ENCODE data around the gene B4GALT5. TPM values are rescaled to one million over a fixed set of nuclear protein-coding genes. Genes with fewer than 3 reads are reported as not detected.
"Not testable (repeated sequence)": the region's sequence is repeated elsewhere in the genome, so short reads cannot be mapped to it uniquely, and the experiment has no call there.

The B4GALT5 gene
- total RNA-seq, 1 experiment from 2014 or later, result 13.3 TPM

- no peak for DNase-seq (ENCODE audit: low spot score)
These were observed 16.1 kb upstream of the B4GALT5 start for GRCh38 chr20:49729780-49730179.

DNA sequence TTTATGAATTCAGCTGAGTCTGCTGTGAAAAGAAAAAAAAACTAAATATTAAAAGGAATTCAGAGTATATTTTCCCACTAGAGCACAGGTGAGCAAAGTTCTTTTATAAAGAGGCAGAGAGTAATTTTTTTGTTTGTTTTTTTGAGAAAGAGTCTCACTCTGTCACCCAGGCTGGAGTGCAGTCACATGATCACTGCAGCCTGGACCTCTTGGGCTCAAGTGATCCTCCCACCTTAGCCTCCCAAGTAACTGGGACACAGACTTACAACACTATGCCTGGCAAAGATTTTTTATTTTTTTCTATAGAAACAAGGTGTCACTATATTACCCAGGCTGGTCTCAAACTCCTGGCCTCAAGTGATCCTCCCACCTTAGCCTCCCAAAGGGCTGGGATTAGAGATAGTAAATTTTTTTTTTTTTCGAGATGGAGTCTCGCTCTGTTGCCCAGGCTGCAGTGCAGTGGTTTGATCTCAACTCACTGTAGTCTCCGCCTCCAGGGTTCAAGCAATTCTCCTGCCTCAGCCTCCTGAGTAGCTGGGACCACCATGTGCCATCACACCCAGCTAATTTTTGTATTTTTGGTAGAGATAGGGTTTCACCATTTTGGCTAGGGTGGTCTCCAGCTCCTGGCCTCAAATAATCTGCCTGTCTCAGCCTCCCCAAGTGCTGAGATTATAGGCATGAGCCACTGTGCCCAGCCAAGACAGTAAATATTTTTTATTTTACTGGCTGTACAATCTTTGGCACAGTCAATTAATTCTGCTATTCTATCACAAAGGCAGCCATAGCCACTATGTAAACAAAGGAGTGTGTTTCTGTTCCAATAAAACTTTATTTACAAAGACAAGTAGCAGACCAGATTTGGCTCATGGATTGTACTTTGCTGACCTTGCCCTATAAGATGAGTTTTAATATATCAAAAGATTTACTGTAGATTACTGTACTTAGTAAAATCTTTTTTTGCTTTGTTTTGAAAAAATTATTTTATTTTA, 14.5 kb upstream of the B4GALT5 start:
- no peak for DNase-seq (ENCODE audit: low spot score)

GRCh38 chr20:49727478-49727877, 13.8 kb upstream of the B4GALT5 start:
- DNase-seq (ENCODE audit: low spot score), result no peak

DNA sequence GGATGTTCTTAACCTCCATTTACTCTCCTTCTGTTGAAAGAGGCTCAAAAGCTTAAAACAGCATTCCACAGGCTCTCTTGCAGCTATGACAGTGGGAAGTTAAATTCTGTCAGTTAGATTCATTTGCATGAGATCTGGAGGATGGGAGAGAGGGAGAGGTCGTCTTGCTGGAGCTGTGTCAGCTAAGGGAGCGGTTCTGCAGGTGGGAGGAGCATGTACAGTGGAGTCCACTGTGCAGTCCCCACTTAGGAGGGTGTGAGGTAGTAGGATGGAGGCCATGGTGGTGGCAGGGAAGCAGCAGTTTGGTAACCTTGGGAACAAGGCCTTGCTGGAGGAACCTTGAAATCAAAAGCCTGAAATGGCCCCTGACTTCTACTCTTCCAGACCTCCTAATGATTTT, 12.0 kb upstream of the B4GALT5 start:
- DNase-seq (ENCODE audit: low spot score), result no peak

GRCh38 chr20:49725224-49725606, 11.5 kb upstream of the B4GALT5 start:
- DNase-seq (ENCODE audit: low spot score), result not testable (repeated sequence)

DNA sequence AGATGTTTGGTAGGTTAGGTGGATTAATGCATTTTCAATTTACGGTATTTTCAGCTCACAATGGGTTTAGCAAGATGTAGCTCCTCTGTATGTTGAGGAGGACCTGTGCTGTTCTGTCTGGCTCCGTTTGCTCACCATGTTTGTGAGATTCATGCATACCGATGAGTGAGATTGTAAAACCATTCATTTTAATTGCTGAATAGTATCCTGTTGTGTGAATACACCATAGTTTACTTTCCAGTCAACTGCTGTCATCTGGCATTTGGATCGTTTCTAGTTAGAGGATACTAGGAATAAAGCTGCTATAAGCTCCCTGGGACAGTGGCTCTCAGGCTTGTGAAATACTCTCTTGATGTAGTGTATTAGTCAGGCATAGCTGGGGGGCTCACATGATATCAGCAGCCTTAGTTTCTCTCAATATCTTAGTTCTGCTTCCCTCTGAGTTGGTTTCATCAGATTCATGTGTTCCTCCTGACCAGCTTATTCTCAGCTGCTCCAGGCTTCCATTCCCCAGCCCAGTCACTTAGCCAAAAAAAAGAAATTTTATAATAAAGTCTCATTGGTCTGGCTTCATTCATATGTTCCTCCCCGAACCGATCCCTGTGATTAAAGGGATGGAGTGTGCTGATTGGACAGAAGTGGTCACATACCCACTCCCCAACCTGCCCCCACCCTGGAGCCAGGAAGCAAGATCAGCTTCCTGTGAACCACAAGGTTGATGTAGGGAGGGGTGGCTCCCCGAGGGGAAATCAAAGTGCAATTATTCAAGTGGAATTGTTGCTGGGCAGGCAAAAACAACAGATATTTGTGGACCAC, 10.9 kb upstream of the B4GALT5 start:
- peak; percentile 63 for DNase-seq (ENCODE audit: low spot score)

DNA sequence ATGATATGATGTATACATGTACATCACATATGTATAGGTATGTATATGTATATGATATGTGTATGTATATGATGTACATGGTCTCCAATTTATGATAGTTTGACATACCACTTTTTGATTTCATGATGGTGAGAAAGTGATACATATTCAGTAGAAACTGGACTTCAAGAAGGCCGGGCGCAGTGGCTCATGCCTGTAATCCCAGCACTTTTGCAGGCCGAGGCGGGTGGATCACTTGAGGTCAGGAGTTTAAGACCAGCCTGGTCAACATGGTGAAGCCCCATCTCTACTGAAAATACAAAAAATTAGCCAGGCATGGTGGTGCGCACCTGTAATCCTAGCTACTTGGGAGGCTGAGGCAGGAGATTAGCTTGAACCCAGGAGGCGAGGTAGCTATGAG, 10.1 kb upstream of the B4GALT5 start:
- not testable (repeated sequence) for DNase-seq (ENCODE audit: low spot score)

- not testable (repeated sequence) for DNase-seq (ENCODE audit: low spot score)
These were observed 7.6 kb upstream of the B4GALT5 start for GRCh38 chr20:49721326-49721725.

DNA sequence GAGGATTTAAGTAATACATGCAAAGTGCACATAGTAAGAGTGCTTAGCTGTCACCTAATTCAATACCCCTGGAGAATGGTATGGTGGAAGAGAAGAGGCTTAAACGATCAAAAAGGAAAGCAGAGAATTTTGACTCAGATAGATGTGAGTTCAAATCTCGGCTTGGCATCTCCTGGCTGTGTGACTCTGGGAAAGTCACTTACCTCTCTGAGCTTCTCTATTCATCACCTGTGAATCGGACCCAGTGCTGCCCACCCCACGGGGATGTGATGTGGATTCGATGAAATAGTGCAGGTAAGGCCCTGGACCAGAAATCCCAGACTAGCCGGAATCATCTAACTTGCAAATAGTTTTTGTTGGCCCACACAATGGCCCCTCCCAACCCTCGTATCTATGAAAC, 1.8 kb upstream of the B4GALT5 start:
- DNase-seq (ENCODE audit: low spot score), result no peak

- no peak for DNase-seq (ENCODE audit: low spot score)
These were observed 504 bp downstream of the B4GALT5 start for GRCh38 chr20:49712996-49713752.

DNA sequence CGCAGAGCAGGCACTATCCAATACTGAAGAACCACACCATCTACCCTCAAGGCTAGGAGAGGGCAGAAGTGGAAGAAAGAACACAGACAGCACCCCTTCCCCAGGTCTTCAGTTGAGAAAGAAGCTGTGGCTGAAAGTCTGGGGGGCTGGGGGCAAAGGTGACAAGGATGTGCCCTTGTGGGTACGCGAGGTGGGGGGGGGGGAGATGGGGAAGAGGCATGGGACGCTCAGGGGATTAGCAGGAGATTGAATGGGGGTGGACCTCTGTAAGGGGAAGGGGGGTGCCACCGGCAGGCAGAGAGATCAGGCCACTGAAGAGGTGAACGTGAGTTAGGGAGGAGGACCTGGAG, 1.1 kb downstream of the B4GALT5 start:
- no peak for DNase-seq (ENCODE audit: low spot score)

- no peak for DNase-seq (ENCODE audit: low spot score)
These were observed 1.6 kb downstream of the B4GALT5 start for GRCh38 chr20:49712118-49712517.

DNA sequence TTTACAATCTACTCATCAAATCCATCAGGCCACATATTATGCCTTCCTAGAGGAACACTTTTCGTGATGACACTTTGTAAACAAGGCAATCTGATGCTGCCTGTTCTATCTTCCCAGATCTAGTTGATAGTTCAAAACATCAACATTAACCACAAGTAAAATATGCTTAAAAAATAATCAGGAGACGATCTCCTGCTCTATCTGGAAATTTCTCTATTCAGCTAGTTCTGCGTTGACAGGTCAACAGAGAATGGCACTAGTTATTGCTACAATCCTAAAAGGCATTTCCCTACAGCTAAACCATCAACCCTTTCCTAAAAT, 2.1 kb downstream of the B4GALT5 start:
- DNase-seq (ENCODE audit: low spot score), result no peak

- no peak for DNase-seq (ENCODE audit: low spot score)
These were observed 2.6 kb downstream of the B4GALT5 start for GRCh38 chr20:49710971-49711666.

DNA sequence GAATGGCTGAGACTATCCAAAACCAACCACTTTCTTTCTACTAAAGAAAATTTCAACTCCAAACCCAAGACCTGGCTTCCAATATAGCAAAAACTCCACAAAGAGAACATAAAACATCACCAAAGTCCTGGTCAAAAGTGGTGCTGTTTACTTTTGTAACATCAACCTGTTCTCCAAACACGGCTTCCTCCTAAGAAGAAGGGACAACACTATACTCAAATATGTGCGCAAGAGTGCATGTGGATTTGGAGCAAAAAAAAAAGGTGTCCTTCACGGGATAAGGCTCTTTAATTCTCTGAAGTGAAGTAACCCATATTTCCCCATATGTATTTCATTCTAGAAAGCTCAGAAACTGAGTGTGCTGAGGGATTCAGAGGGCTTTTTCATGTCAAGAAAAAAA, 6.6 kb downstream of the B4GALT5 start:
- DNase-seq (ENCODE audit: low spot score), result no peak

DNA sequence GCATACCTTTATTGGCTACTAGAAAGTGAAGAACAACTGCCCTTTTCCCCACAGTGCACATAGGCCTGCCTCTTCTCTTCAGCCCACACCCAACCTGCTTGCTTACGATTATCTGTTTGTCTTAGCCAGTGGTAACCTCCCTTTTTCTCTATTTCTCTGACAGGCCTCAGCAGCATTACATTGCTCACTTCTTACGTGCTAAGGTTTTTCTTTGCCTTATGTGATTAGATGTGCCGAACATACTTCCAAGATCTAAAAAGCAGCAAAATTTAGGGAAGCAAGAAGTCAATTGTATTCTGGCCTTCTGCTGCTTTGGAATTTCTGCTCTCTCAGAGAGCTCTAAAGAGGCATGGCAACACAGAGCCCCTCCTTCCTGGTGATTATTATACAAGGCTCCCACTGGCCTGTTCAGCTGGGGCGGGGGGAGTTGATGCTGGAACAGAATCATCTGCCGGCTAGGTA, 7.0 kb downstream of the B4GALT5 start:
- DNase-seq (ENCODE audit: low spot score), result no peak

- DNase-seq (ENCODE audit: low spot score), result not testable (repeated sequence)
These were observed 7.8 kb downstream of the B4GALT5 start for GRCh38 chr20:49705893-49706292.

DNA sequence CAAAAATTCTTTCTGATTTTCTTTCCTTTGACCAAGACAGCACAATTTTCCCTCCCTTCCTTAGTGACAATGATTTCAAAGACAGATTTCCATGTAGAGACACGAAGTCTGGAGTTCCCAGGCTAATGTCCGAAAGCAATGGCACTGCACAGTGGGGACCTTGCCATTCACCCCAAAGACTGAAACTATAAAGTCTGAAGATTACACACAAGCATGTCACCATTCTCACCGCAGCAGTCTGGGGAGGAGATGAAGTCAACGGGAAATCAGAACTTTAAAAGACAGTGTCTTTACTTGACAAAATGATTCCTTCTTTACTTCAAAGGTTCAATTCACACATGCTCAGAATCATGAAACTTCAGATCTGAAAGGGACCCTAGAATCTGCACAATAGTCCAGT, 8.3 kb downstream of the B4GALT5 start:
- no peak for DNase-seq (ENCODE audit: low spot score)

- no peak for DNase-seq (ENCODE audit: low spot score)
These were observed 8.7 kb downstream of the B4GALT5 start for GRCh38 chr20:49704932-49705336.

DNA sequence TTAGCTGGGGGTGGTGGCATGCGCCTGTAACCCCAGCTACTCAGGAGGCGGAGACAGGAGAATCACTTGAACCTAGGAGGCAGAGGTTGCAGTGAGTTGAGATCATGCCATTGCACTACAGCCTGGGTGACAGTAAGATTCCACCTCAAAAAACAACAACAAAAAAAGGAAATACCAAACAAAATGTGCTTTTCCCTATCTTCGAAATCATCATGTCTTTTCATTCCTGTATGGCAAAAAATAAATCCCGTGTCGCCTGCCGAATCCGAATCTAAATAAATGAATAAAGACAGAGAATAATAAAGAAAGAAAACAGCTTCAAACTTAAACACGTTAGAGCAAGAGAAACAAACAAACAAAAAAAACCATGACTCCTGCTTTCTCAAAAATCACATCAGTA, 11.8 kb downstream of the B4GALT5 start:
- no peak for DNase-seq (ENCODE audit: low spot score)

DNA sequence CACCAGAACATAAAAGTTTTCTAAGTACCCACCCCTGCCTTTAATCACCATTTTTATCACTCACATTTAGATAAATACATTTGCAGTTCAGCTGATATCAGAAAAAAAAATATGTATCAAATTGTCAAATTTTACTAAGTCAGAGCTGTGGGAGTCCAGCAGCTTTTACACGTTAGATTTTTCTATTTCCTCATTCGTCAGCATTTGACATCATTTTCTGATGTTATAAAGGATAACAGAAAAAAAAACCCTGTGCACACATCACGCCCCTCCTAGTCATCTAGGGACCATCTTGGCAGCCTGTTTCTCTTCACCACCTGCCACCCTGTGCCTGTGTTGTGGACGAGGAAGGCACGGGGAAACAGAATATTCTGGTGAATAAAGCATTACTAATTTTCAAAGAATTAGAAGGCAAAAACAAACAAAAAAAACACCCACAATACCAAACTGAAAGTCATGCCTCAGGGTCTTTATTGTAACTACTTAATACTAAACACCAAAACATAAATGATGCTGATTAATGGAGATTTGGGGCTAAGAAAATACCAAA, 12.4 kb downstream of the B4GALT5 start:
- DNase-seq (ENCODE audit: low spot score), result no peak
